Liver (tissue), 9 donors: ENCODE measurements around the gene EXOC6B. TPM values are rescaled to one million over a fixed set of nuclear protein-coding genes. Genes with fewer than 3 reads are reported as not detected.

Experiments used
- DNase-seq: peaks from one replicate; pipeline ENCODE4 v3.0.0-alpha.2; 2017; ENCODE audit warnings: low spot score
- H3K27ac ChIP-seq, 2 donors: one replicate each; pipeline ENCODE4 v1.7.0; 2013; ENCODE audit warnings: inconsistent platforms in 2 of 2, low read length in 2 of 2, control low read depth in 1 of 2, low read depth in 1 of 2, mild to moderate bottlenecking in 1 of 2
- H3K27me3 ChIP-seq, 4 donors: one replicate each; pipeline versions ENCODE4 v1.6.1 to v1.7.0; 2013; ENCODE audit warnings: low read length in 3 of 4, inconsistent platforms in 1 of 4, mild to moderate bottlenecking in 1 of 4, moderate library complexity in 1 of 4; ENCODE audit not compliant: control insufficient read depth in 4 of 4, insufficient read depth in 4 of 4
- H3K36me3 ChIP-seq, 4 donors: one replicate each; pipeline versions ENCODE4 v1.6.1 to v1.7.0; 2013; ENCODE audit warnings: low read length in 3 of 4, mild to moderate bottlenecking in 3 of 4, low read depth in 1 of 4, moderate library complexity in 1 of 4; ENCODE audit not compliant: control insufficient read depth in 4 of 4, insufficient read depth in 3 of 4
- H3K4me1 ChIP-seq, 4 donors: one replicate each; pipeline versions ENCODE4 v1.6.1 to v1.7.0; 2013; ENCODE audit warnings: low read length in 3 of 4, mild to moderate bottlenecking in 3 of 4, moderate library complexity in 1 of 4; ENCODE audit not compliant: control insufficient read depth in 4 of 4, insufficient read depth in 4 of 4
- H3K4me3 ChIP-seq, 3 donors: one replicate each; pipeline versions ENCODE4 v1.6.1 to v1.7.0; 2013; ENCODE audit warnings: low read length in 3 of 3, control low read depth in 1 of 3, low read depth in 1 of 3, mild to moderate bottlenecking in 1 of 3
- H3K9ac ChIP-seq, 2 donors: one replicate each; pipeline ENCODE4 v1.7.0; 2013; ENCODE audit warnings: low read length in 2 of 2, mild to moderate bottlenecking in 2 of 2, moderate library complexity in 2 of 2, control low read depth in 1 of 2, low read depth in 1 of 2
- H3K9me3 ChIP-seq, 4 donors: one replicate each; pipeline versions ENCODE4 v1.6.1 to v1.7.0; 2013; ENCODE audit warnings: low read length in 3 of 4; ENCODE audit not compliant: control insufficient read depth in 4 of 4
- CTCF ChIP-seq: fragments of 150-350 bp; IDR thresholded peaks from 2 replicates; pipeline ENCODE4 v1.5.1; 2017; ENCODE audit warnings: improper control_type of control experiment, low read depth, low read length; ENCODE audit not compliant: missing input control
- EGR1 ChIP-seq, 2 donors: IDR thresholded peaks; 2 replicates each; pipeline ENCODE4 v1.6.1; 2016 to 2018; ENCODE audit warnings: antibody characterized with exemption in 2 of 2, low read depth in 2 of 2
- FOXA1 ChIP-seq: IDR thresholded peaks from 2 replicates; pipeline ENCODE4 v1.6.1; 2016; ENCODE audit warnings: antibody characterized with exemption
- FOXA2 ChIP-seq: IDR thresholded peaks from 2 replicates; pipeline ENCODE4 v1.6.1; 2016; ENCODE audit warnings: antibody characterized with exemption
- HNF4A ChIP-seq, 2 donors: conservative IDR thresholded peaks; 2 replicates each; pipeline ENCODE4 v1.6.1; 2016; ENCODE audit warnings: antibody characterized with exemption in 2 of 2, mild to moderate bottlenecking in 2 of 2
- HNF4G ChIP-seq: IDR thresholded peaks from 2 replicates; pipeline ENCODE4 v1.6.1; 2016; ENCODE audit warnings: antibody characterized with exemption
- RAD21 ChIP-seq, 2 donors: IDR thresholded peaks; 2 replicates each; pipeline ENCODE4 v1.6.1; 2016; ENCODE audit warnings: antibody characterized with exemption in 2 of 2, mild to moderate bottlenecking in 2 of 2
- RXRA ChIP-seq, 2 donors: IDR thresholded peaks; 2 replicates each; pipeline ENCODE4 v1.6.1; 2017 to 2018; ENCODE audit warnings: antibody characterized with exemption in 2 of 2, mild to moderate bottlenecking in 1 of 2
- SP1 ChIP-seq: IDR thresholded peaks from 2 replicates; pipeline ENCODE4 v1.6.1; 2018; ENCODE audit warnings: antibody characterized with exemption, mild to moderate bottlenecking
- TAF1 ChIP-seq: conservative IDR thresholded peaks from 2 replicates; pipeline ENCODE4 v1.6.1; 2016; ENCODE audit warnings: antibody characterized with exemption, mild to moderate bottlenecking
- YY1 ChIP-seq: IDR thresholded peaks from 2 replicates; pipeline ENCODE4 v1.6.1; 2016; ENCODE audit warnings: antibody characterized with exemption, mild to moderate bottlenecking
- WGBS: extraction: QIAGEN DNeasy Blood & Tissue Kit; methylation state at CpG from one replicate; pipeline ENCODE4 v1.1.7; 2013; 5-methylcytosine and 5-hydroxymethylcytosine counted together
- polyA plus RNA-seq, 2 donors: library from polyadenylated mRNA; stranded (reverse) in 1 of 2; unstranded in 1 of 2; fragments of 200-250 nt in 1 of 2; fragments of >200 nt in 1 of 2; fragmentation: Nextera tagmentation in 1 of 2; extraction: Ambion mirVana in 1 of 2; gene quantifications; one replicate each; pipeline versions ENCODE4 v1.2.1 to v1.2.3, GENCODE V29; 2013 to 2015
- total RNA-seq, 2 donors: library from RNA; depleted of rRNA; stranded (reverse); fragments of >200 nt; gene quantifications; one replicate each; pipeline ENCODE4 v1.2.3, GENCODE V29; 2014
- TF ChIP-seq, protein P1 (sequence below): IDR thresholded peaks from 2 replicates; pipeline ENCODE4 v1.6.1; 2016; ENCODE audit warnings: antibody characterized with exemption
- TF ChIP-seq, protein P2 (sequence below): IDR thresholded peaks from 2 replicates; pipeline ENCODE4 v1.6.1; 2016; ENCODE audit warnings: antibody characterized with exemption, mild to moderate bottlenecking
- TF ChIP-seq, protein P3 (sequence below): IDR thresholded peaks from 2 replicates; pipeline ENCODE4 v1.6.1; 2016; ENCODE audit warnings: antibody characterized with exemption
- donor health status: healthy.
- donor health status: healthy.
- donor health status: healthy.
- donor health status: healthy.
- donor health status: healthy.

EXOC6B gene
- total and polyA plus RNA-seq, 4 donors: 1.7 to 9.5 (median 5.5) TPM

DNA sequence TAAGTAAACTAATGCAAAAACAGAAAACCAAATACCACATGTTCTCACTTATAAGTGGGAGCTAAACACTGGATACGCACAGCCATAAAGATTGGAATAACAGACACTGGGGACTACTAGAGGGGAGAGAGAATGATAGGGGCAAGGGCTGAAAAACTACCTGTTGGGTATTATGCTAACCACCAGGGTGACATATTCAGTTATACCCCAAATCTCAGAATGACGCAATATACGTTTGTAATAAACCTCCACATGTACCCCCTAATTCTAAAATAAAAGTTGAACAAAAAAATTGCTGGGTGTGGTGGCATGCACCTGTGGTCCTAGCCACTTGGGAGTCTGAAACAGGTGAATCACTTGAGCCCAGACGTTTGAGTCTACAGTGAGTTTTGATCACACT is 157.2 kb downstream of the EXOC6B start:
- Histone ChIP-seq H3K4me1 (no peaks in the 10 kb centered on the region), H3K27me3 (no peaks in the 10 kb centered on the region), H3K4me3 (no peak overlapping the region), H3K9ac (no peak overlapping the region), H3K36me3 (no peaks in the 10 kb centered on the region), H3K27ac (no peak overlapping the region), H3K9me3 (peaks cover 0 to 2% (median 0%) of the 10 kb centered on the region in 4 donors)
- TF ChIP-seq TAF1: no peak
- TF ChIP-seq, protein P1, sequence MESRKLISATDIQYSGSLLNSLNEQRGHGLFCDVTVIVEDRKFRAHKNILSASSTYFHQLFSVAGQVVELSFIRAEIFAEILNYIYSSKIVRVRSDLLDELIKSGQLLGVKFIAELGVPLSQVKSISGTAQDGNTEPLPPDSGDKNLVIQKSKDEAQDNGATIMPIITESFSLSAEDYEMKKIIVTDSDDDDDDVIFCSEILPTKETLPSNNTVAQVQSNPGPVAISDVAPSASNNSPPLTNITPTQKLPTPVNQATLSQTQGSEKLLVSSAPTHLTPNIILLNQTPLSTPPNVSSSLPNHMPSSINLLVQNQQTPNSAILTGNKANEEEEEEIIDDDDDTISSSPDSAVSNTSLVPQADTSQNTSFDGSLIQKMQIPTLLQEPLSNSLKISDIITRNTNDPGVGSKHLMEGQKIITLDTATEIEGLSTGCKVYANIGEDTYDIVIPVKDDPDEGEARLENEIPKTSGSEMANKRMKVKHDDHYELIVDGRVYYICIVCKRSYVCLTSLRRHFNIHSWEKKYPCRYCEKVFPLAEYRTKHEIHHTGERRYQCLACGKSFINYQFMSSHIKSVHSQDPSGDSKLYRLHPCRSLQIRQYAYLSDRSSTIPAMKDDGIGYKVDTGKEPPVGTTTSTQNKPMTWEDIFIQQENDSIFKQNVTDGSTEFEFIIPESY: no peak
- TF ChIP-seq, protein P2, sequence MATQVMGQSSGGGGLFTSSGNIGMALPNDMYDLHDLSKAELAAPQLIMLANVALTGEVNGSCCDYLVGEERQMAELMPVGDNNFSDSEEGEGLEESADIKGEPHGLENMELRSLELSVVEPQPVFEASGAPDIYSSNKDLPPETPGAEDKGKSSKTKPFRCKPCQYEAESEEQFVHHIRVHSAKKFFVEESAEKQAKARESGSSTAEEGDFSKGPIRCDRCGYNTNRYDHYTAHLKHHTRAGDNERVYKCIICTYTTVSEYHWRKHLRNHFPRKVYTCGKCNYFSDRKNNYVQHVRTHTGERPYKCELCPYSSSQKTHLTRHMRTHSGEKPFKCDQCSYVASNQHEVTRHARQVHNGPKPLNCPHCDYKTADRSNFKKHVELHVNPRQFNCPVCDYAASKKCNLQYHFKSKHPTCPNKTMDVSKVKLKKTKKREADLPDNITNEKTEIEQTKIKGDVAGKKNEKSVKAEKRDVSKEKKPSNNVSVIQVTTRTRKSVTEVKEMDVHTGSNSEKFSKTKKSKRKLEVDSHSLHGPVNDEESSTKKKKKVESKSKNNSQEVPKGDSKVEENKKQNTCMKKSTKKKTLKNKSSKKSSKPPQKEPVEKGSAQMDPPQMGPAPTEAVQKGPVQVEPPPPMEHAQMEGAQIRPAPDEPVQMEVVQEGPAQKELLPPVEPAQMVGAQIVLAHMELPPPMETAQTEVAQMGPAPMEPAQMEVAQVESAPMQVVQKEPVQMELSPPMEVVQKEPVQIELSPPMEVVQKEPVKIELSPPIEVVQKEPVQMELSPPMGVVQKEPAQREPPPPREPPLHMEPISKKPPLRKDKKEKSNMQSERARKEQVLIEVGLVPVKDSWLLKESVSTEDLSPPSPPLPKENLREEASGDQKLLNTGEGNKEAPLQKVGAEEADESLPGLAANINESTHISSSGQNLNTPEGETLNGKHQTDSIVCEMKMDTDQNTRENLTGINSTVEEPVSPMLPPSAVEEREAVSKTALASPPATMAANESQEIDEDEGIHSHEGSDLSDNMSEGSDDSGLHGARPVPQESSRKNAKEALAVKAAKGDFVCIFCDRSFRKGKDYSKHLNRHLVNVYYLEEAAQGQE: no peak
- TF ChIP-seq FOXA2: no peak
- TF ChIP-seq YY1: no peak
- no peak for TF ChIP-seq FOXA1
- no peak for TF ChIP-seq RAD21 (IDR thresholded peaks at IDR 0.05)
- TF ChIP-seq HNF4G: no peak
- TF ChIP-seq RXRA (IDR thresholded peaks at IDR 0.05): no peak
- DNase-seq: no peak
- WGBS: 96% methylated on average over 4 of the region's 4 CpGs

DNA sequence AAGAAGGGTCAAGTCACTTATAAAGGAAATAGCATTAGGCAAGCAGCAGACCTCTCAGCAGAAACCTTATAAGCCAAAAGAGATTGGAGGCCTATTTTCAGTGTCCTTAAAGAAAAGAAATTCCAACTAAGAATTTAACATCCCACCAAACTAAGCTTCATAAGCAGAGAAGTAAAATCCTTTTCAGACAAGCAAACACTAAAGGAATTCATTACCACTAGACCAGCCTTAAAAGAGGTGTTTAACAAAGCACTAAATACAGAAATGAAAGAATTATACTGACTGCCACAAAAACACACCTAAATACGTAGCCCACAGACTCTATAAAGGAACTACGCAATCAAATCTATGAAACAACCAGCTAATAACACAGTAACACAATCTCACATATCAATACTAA is 160.4 kb downstream of the EXOC6B start:
- Histone ChIP-seq H3K4me1 (no peaks in the 10 kb centered on the region), H3K27ac (no peak overlapping the region), H3K27me3 (no peaks in the 10 kb centered on the region), H3K36me3 (no peaks in the 10 kb centered on the region), H3K4me3 (no peak overlapping the region), H3K9ac (no peak overlapping the region), H3K9me3 (peaks cover 0 to 2% (median 0%) of the 10 kb centered on the region in 4 donors)
- no peak for TF ChIP-seq HNF4A (conservative IDR thresholded peaks at IDR 0.05)
- TF ChIP-seq TAF1: no peak
- no peak for TF ChIP-seq SP1
- WGBS: 97% methylated on average over 2 of the region's 2 CpGs
- no peak for DNase-seq

GRCh38 chr2:72661985-72662384 is 163.8 kb downstream of the EXOC6B start:
- 80% methylated on average over 2 of the region's 2 CpGs for WGBS
- Histone ChIP-seq H3K4me1 (no peaks in the 10 kb centered on the region), H3K9ac (no peak overlapping the region), H3K27ac (no peak overlapping the region), H3K36me3 (no peaks in the 10 kb centered on the region), H3K9me3 (peaks cover 0 to 2% (median 0%) of the 10 kb centered on the region in 4 donors), H3K4me3 (no peak overlapping the region), H3K27me3 (no peaks in the 10 kb centered on the region)
- TF ChIP-seq, protein P1: no peak
- TF ChIP-seq, protein P3, sequence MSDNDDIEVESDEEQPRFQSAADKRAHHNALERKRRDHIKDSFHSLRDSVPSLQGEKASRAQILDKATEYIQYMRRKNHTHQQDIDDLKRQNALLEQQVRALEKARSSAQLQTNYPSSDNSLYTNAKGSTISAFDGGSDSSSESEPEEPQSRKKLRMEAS: no peak
- TF ChIP-seq, protein P2: no peak
- no peak for TF ChIP-seq FOXA2
- no peak for TF ChIP-seq CTCF
- no peak for TF ChIP-seq TAF1
- no peak for TF ChIP-seq EGR1 (IDR thresholded peaks at IDR 0.05; ENCODE audit: low read depth in 2 of 2)
- no peak for DNase-seq
